ENCODE measurements around the gene EFTUD2. TPM values are rescaled to one million over a fixed set of nuclear protein-coding genes. Genes with fewer than 3 reads are reported as not detected.

The EFTUD2 gene
- total RNA-seq, 3 donors from 2014 or later (not counting 1 experiment from before 2014, with no cell fraction given): 135 to 178 (median 164) TPM

- DNase-seq (no peak), ATAC-seq (no peak)
- 88% methylated on average over 5 of the region's 5 CpGs for WGBS (ENCODE audit: insufficient coverage)
- Mint-ChIP-seq H3K27ac (peak overlapping the region in 1 of 2 donors; percentile 62), H3K27me3 (ENCODE audit: low read depth in 2 of 2) (no peaks in the 10 kb centered on the region), H3K9me3 (no peaks in the 10 kb centered on the region), H3K4me3 (no peak overlapping the region), H3K36me3 (peaks cover 8% of the 10 kb centered on the region), H3K4me1 (peaks cover 0 to 16% of the 10 kb centered on the region in 2 donors)
- intact Hi-C loops (cut with micrococcal nuclease): no loop called here
- H3K4me1 ChIP-seq (ENCODE audit: control insufficient read depth, insufficient read depth, low read length): no peaks in the 10 kb centered on the region
- H3K4me3 ChIP-seq (ENCODE audit: low read length): no peak overlapping the region
- no peaks in the 10 kb centered on the region for H3K27me3 ChIP-seq (ENCODE audit: control insufficient read depth, insufficient read depth, low read length)
- H3K27ac ChIP-seq (ENCODE audit: low read length): no peak overlapping the region
- H3K9me3 ChIP-seq (ENCODE audit: control insufficient read depth, insufficient read depth, low read length): no peaks in the 10 kb centered on the region
- peaks cover 47% of the 10 kb centered on the region for H3K36me3 ChIP-seq (ENCODE audit: control insufficient read depth, insufficient read depth, low read length)
- no peak for TF ChIP-seq CTCF (IDR thresholded peaks at IDR 0.05)
Measured at GRCh38 chr17:44850612-44851011, 48.6 kb downstream of the EFTUD2 start.

- H3K4me1 Mint-ChIP-seq: peaks cover 0 to 16% of the 10 kb centered on the region in 2 donors
- H3K9me3 Mint-ChIP-seq: no peaks in the 10 kb centered on the region
- intact Hi-C loops (cut with micrococcal nuclease): no loop called here
- DNase-seq: no peak
- Histone ChIP-seq H3K36me3 (ENCODE audit: control insufficient read depth, insufficient read depth, low read length) (peaks cover 43% of the 10 kb centered on the region), H3K27ac (ENCODE audit: low read length) (no peak overlapping the region), H3K9me3 (ENCODE audit: control insufficient read depth, insufficient read depth, low read length) (no peaks in the 10 kb centered on the region), H3K27me3 (ENCODE audit: control insufficient read depth, insufficient read depth, low read length) (no peaks in the 10 kb centered on the region), H3K4me3 (ENCODE audit: low read length) (no peak overlapping the region), H3K4me1 (ENCODE audit: control insufficient read depth, insufficient read depth, low read length) (no peaks in the 10 kb centered on the region)
- peaks cover 7% of the 10 kb centered on the region for H3K36me3 Mint-ChIP-seq
- no peak for ATAC-seq
- no peak for TF ChIP-seq CTCF (IDR thresholded peaks at IDR 0.05)
- peak overlapping the region; percentile 36 to 62 for H3K27ac Mint-ChIP-seq
- no peak overlapping the region for H3K4me3 Mint-ChIP-seq
- no peaks in the 10 kb centered on the region for H3K27me3 Mint-ChIP-seq (ENCODE audit: low read depth in 2 of 2)
- 74% methylated on average over 7 of the region's 7 CpGs for WGBS (ENCODE audit: insufficient coverage)
Measured at GRCh38 chr17:44850025-44850424, 49.2 kb downstream of the EFTUD2 start.

GRCh38 chr17:44848961-44849489 is 50.2 kb downstream of the EFTUD2 start:
- no peaks in the 10 kb centered on the region for H3K4me1 ChIP-seq (ENCODE audit: control insufficient read depth, insufficient read depth, low read length)
- H3K27ac ChIP-seq (ENCODE audit: low read length): no peak overlapping the region
- no peaks in the 10 kb centered on the region for H3K27me3 ChIP-seq (ENCODE audit: control insufficient read depth, insufficient read depth, low read length)
- peaks cover 33% of the 10 kb centered on the region for H3K36me3 ChIP-seq (ENCODE audit: control insufficient read depth, insufficient read depth, low read length)
- H3K4me3 Mint-ChIP-seq: no peak overlapping the region
- H3K4me3 ChIP-seq (ENCODE audit: low read length): no peak overlapping the region
- TF ChIP-seq CTCF (IDR thresholded peaks at IDR 0.05): no peak
- no peaks in the 10 kb centered on the region for H3K27me3 Mint-ChIP-seq (ENCODE audit: low read depth in 2 of 2)
- peaks cover 0 to 16% of the 10 kb centered on the region in 2 donors for H3K4me1 Mint-ChIP-seq
- intact Hi-C loops (cut with micrococcal nuclease): no loop called here
- no peaks in the 10 kb centered on the region for H3K36me3 Mint-ChIP-seq
- H3K27ac Mint-ChIP-seq: no peak overlapping the region
- no peak for DNase-seq
- ATAC-seq: no peak
- H3K9me3 Mint-ChIP-seq: no peaks in the 10 kb centered on the region
- no peaks in the 10 kb centered on the region for H3K9me3 ChIP-seq (ENCODE audit: control insufficient read depth, insufficient read depth, low read length)
- WGBS (ENCODE audit: insufficient coverage): 95% methylated on average over 12 of the region's 12 CpGs

GRCh38 chr17:44848257-44848795 is 50.9 kb downstream of the EFTUD2 start:
- Histone ChIP-seq H3K36me3 (ENCODE audit: control insufficient read depth, insufficient read depth, low read length) (peaks cover 26% of the 10 kb centered on the region), H3K9me3 (ENCODE audit: control insufficient read depth, insufficient read depth, low read length) (no peaks in the 10 kb centered on the region), H3K27ac (ENCODE audit: low read length) (no peak overlapping the region), H3K4me3 (ENCODE audit: low read length) (no peak overlapping the region), H3K27me3 (ENCODE audit: control insufficient read depth, insufficient read depth, low read length) (no peaks in the 10 kb centered on the region), H3K4me1 (ENCODE audit: control insufficient read depth, insufficient read depth, low read length) (no peaks in the 10 kb centered on the region)
- ATAC-seq (no peak), DNase-seq (no peak)
- intact Hi-C loops (cut with micrococcal nuclease): no loop called here
- peaks cover 0 to 16% of the 10 kb centered on the region in 2 donors for H3K4me1 Mint-ChIP-seq
- H3K36me3 Mint-ChIP-seq: no peaks in the 10 kb centered on the region
- H3K27me3 Mint-ChIP-seq (ENCODE audit: low read depth in 2 of 2): no peaks in the 10 kb centered on the region
- 94% methylated on average over 5 of the region's 6 CpGs for WGBS (ENCODE audit: insufficient coverage)
- peak overlapping the region in 1 of 2 donors; percentile 41 for H3K27ac Mint-ChIP-seq
- H3K9me3 Mint-ChIP-seq: no peaks in the 10 kb centered on the region
- H3K4me3 Mint-ChIP-seq: no peak overlapping the region
- no peak for TF ChIP-seq CTCF (IDR thresholded peaks at IDR 0.05)

Measured in natural killer cell (primary cell).